ENCODE results near the gene VAV2.

VAV2 gene

GRCh38 chr9:133874060-133874657 is 118.0 kb downstream of the VAV2 start:
- no peak for DNase-seq (ENCODE audit: low spot score)

DNA sequence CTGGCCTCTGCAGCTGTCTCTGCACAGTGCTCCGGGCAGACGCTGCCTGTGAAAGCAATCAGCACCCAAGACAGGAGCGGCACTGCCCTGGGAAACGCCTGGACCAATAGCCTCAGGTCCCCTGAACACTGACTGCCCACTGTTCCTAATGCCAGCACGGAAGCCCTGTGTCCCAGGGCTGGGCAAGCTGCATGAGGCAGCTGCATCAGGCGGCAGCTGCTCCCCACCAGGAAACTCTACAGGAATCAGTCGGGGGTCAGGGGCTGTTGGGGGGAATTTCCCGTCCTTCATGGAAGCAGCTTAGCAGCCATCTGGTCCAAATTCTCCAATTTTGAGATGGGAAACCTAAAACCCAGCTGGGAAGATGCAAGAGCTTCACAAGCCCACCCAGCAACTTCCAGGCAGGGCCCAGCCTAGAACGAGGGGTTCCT is 118.6 kb downstream of the VAV2 start:
- no peak for DNase-seq (ENCODE audit: low spot score)

DNA sequence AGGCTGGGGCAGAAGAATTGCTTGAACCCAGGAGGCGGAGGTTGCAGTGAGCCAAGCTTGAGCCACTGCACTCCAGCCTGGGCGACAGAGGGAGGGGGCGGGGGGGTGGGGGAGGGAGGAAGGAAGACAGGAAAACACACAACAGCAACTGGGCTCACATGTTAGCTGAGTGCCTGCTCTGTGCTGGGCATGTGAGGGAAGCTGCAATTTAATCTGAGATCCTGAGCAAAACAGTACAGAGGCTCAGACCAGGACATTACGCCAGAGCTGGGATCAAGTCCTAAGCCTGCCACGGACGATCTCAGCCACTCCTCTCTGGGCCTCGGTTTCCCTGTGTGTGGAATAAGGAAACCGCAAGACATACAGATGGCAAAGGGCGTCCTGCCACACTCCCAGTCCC is 119.1 kb downstream of the VAV2 start:
- no peak for DNase-seq (ENCODE audit: low spot score)

GRCh38 chr9:133870598-133871595 is 121.2 kb downstream of the VAV2 start:
- no peak for DNase-seq (ENCODE audit: low spot score)

GRCh38 chr9:133869674-133870405 is 122.3 kb downstream of the VAV2 start:
- peak; percentile 74 for DNase-seq (ENCODE audit: low spot score)

DNA sequence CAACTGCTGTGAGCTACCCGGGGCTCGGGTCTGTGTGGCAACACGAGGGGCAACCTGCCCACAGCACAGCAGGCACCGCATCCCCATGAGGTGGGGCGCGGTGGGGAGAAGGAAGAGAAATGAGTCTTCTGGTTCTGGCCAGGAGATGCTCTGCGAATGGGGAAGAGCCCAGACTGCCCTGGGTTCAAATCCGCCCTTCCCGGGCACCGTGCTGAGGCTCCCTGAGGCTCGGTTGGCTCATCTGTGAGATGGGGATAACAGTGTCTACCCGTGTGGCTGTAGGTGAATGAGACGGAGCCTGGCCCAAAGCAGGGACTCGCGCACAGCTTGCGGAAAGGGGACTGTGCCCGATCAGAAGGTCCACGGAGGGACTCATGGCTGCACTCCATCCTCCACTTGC is 123.9 kb downstream of the VAV2 start:
- DNase-seq (ENCODE audit: low spot score), result no peak

- no peak for DNase-seq (ENCODE audit: low spot score)
Measured at GRCh38 chr9:133866946-133867345, 125.2 kb downstream of the VAV2 start.

DNA sequence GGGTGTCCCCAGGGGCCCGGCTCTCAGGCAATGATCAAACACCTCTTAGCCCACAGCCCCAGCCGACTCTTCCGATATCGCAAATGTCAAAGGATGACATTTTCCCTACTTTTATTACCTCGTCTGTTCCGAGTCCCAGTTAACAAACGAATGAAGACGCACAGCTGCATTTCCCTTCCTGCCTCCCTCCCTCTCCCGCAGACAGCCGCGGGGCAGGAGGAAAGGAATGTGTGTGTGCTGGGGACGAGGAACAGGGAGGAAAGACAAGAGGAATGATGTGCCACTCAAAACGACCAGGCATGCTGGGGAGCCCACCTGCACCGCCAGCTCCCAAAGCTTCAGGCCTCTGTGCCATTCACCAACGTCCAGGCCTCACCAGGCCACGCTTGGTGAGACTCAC is 128.1 kb downstream of the VAV2 start:
- DNase-seq (ENCODE audit: low spot score), result no peak

GRCh38 chr9:133863257-133863592 is 128.9 kb downstream of the VAV2 start:
- DNase-seq (ENCODE audit: low spot score), result no peak

GRCh38 chr9:133862585-133863256 is 129.4 kb downstream of the VAV2 start:
- DNase-seq (ENCODE audit: low spot score), result no peak

DNA sequence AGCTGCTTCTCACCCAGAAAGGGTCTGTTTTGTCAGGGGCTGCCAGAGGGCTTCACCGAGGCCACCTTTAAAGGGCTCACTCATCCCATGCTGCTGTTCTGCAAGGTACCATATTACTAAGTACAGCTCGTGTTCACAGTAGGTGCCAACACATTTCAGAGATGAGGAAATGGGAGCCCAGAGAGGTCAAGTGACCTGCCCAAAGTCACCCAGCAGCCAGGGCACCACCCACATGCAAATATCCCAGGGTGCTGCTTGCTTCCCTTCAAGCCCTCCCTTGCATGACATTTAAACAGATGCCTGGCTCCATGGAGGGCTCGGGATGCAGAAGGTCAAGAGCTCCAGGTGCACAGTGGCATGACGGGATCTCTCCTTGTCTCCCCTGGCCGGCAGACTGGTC is 130.4 kb downstream of the VAV2 start:
- DNase-seq (ENCODE audit: low spot score), result no peak

- peak; percentile 16 for DNase-seq (ENCODE audit: low spot score)
Measured at GRCh38 chr9:133861086-133861485, 131.0 kb downstream of the VAV2 start.

- no peak for DNase-seq (ENCODE audit: low spot score)
Measured at GRCh38 chr9:133858771-133859170, 133.4 kb downstream of the VAV2 start.

DNA sequence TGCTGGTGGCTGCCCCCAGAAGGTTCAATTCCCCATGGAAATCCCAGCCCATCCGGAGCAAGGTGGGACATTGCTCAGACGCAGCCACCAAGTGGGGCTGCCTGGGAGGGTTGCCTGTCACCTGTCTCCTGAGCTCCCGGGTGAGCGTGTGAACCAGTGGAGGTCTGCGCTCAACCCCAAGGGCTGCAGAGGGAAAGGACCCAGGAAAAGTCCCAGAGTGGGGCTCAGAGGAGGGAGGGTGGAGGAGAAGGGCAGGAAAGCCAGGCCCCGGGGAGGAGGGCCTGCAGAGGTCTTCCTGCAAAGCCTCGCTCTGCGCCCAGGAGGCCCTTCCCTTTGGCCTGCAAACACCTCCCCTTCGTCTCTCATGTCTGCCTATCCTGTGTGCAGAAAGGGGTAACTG is 134.5 kb downstream of the VAV2 start:
- DNase-seq (ENCODE audit: low spot score), result no peak

- no peak for DNase-seq (ENCODE audit: low spot score)
Measured at GRCh38 chr9:133856798-133857197, 135.3 kb downstream of the VAV2 start.

- DNase-seq (ENCODE audit: low spot score), result no peak
Measured at GRCh38 chr9:133855802-133856521, 136.2 kb downstream of the VAV2 start.

DNA sequence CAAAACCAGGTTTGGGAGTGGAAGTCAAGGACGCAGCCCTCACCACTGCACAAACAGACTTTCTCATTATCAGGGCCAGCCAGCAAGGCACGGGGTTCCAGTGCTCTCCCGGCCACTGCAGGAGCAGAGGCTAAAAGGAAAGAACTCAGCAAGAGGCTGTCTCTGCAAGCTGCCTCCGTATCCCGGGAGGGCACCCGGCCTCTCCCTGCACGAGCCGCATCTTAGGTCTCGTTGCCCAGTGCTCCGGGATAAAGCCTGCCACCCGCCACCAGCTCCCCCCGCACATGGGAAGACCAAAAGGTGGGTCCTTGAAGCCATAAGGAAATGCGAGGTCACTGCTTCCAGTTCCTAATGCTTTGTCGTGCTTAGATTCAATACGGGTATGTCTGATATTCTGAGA is 136.8 kb downstream of the VAV2 start:
- no peak for DNase-seq (ENCODE audit: low spot score)

DNA sequence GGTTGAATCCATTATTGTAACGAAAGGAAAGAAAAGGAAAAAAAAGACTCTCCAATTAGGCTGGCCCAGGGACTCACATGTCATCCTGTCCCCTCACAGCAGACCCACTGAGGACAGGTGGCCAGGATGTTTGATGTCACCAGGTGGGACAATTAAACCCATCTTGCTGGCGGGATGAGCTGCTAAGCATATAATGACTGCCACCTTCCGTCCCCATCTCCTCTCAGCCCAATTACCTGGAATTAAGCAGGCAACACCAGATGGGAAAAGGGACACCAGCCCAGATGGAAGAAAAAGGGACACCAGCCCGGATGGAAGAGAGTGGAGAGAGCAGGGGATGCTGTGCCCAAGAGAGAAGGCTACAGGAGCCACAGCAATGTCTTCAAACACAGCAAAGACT is 137.4 kb downstream of the VAV2 start:
- no peak for DNase-seq (ENCODE audit: low spot score)

- no peak for DNase-seq (ENCODE audit: low spot score)
Measured at GRCh38 chr9:133854048-133854447, 138.1 kb downstream of the VAV2 start.

- DNase-seq (ENCODE audit: low spot score), result no peak
Measured at GRCh38 chr9:133853331-133853730, 138.8 kb downstream of the VAV2 start.

DNA sequence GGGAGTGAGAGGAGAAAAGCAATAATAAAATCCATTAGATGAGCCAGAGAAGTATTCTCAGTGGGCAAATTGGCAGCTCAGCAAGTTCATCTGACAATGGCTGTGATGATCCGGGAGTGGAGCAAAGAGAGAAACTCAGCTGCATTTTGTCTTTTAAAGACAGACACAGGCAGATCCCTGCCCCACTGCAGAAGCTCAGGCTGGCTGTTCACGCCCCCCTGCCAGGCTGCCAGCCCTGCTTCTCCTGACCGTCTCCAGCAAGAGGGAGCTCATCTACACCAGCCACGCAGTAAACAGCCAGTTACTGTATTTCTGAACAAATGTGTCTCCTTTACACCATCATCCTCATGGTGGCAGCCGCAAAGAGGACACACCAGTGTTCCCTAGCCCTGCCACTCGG is 139.7 kb downstream of the VAV2 start:
- no peak for DNase-seq (ENCODE audit: low spot score)

GRCh38 chr9:133851693-133852092 is 140.4 kb downstream of the VAV2 start:
- DNase-seq (ENCODE audit: low spot score), result no peak

All from hematopoietic multipotent progenitor cell treated with erythropoietin and hydrocortisone succinate and interleukin-3 and kit ligand, for 15 days (in vitro differentiated cells).